B cell (primary cell): Measurements from ENCODE around the gene GPER1.

Experiments
- CTCF ChIP-seq: fragments of 200-600 bp; IDR thresholded peaks from one replicate; pipeline ENCODE4 v1.8.0; 2022; ENCODE audit warnings: antibody characterized with exemption, mild to moderate bottlenecking
- EZH2 ChIP-seq: IDR thresholded peaks from 2 replicates; pipeline ENCODE4 v1.6.1; 2012; ENCODE audit warnings: borderline replicate concordance, low read depth, mild to moderate bottlenecking, moderate library complexity, low read length; ENCODE audit not compliant: insufficient read depth, poor library complexity, severe bottlenecking

DNA sequence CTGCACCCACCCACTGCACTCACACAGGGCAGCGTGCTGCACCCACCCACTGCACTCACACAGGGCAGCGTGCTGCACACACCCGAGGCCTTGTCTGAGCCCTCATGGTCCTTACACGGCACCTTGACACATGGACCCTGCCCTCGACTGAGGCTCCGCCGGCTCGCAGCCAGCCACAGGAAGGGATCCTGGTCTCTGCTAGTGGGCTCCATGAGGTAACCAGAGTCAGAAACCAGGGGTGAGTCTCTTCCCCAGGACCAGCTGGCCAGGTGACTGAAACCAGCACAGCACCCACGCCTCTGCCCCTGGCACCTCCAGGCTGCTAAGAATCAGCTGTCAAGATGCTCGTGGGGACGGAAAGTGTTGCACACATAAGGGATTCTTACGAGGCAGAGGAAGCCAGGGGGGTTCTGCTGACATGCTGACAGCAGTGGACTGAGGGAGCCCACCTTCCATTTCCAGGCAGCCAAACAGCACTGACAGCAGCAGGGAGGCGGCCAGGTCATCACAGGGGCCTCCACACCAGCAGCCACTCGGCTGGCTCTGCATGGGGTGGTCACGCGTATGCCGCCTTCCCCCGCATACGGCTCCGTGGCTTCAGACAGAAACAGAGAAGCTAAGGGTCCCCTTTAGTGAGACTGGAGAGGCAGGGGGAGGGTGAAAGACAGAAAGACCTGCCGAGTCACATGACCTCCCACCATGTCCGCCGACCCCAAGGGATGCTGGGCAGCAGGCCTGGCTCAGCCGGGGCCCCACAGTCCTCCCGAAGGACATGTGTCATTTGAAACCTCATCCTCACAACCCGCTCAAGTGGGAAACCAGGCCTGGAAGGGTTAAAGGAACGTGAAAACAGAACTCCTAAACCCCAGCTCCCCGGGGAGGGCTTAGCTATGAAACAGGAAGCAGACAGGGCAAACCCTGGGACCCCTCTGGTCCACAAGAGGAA lies 34.2 kb downstream of the GPER1 start:
- TF ChIP-seq CTCF (no peak), EZH2 (no peak)
